GM23248 (cell line): ENCODE results near the gene ACOX3.

Experiments used
- EZH2 ChIP-seq: fragments of 200-600 bp; sonication (generic); IDR thresholded peaks from 2 replicates; pipeline ENCODE4 v1.6.1; 2018; ENCODE audit warnings: antibody characterized with exemption, mild to moderate bottlenecking; ENCODE audit not compliant: insufficient read depth, poor library complexity, severe bottlenecking
- EZH2phosphoT487 ChIP-seq: fragments of 200-600 bp; sonication (generic); IDR thresholded peaks from 2 replicates; pipeline ENCODE4 v1.6.1; 2018; ENCODE audit warnings: antibody characterized with exemption, moderate library complexity, mild to moderate bottlenecking, low read depth; ENCODE audit not compliant: insufficient read depth

GRCh38 chr4:8350841-8351461, 89.6 kb downstream of the ACOX3 start:
- no peak for TF ChIP-seq EZH2
- TF ChIP-seq EZH2phosphoT487 = no peak
